GM23248 (cell line): ENCODE data around the gene ZNF300.

Experiments used
- EZH2 ChIP-seq: fragments of 200-600 bp; sonication (generic); IDR thresholded peaks from 2 replicates; pipeline ENCODE4 v1.6.1; 2018; ENCODE audit warnings: antibody characterized with exemption, mild to moderate bottlenecking; ENCODE audit not compliant: insufficient read depth, poor library complexity, severe bottlenecking
- EZH2phosphoT487 ChIP-seq: fragments of 200-600 bp; sonication (generic); IDR thresholded peaks from 2 replicates; pipeline ENCODE4 v1.6.1; 2018; ENCODE audit warnings: antibody characterized with exemption, moderate library complexity, mild to moderate bottlenecking, low read depth; ENCODE audit not compliant: insufficient read depth

- TF ChIP-seq EZH2, result no peak
- no peak for TF ChIP-seq EZH2phosphoT487
These were observed 3.3 kb downstream of the ZNF300 start for GRCh38 chr5:150901446-150901845.
